A172 (cell line): ENCODE data around the gene MISP. TPM values are rescaled to one million over a fixed set of nuclear protein-coding genes. Genes with fewer than 3 reads are reported as not detected.
A peak's percentile ranks its signal among the peaks of the same experiment; 100 is the strongest.

ENCODE experiments used
- DNase-seq: peaks from one replicate; pipeline ENCODE4 v3.0.0-alpha.2; 2015; ENCODE audit warnings: low spot score
- total RNA-seq: library from RNA; depleted of rRNA; stranded (reverse); fragments of >200 nt; shearing (Covaris generic); gene quantifications from 2 replicates; pipeline ENCODE4 v1.2.3, GENCODE V29; 2014

The MISP gene
- total RNA-seq, 1 experiment from 2014 or later = 58.6 TPM

DNA sequence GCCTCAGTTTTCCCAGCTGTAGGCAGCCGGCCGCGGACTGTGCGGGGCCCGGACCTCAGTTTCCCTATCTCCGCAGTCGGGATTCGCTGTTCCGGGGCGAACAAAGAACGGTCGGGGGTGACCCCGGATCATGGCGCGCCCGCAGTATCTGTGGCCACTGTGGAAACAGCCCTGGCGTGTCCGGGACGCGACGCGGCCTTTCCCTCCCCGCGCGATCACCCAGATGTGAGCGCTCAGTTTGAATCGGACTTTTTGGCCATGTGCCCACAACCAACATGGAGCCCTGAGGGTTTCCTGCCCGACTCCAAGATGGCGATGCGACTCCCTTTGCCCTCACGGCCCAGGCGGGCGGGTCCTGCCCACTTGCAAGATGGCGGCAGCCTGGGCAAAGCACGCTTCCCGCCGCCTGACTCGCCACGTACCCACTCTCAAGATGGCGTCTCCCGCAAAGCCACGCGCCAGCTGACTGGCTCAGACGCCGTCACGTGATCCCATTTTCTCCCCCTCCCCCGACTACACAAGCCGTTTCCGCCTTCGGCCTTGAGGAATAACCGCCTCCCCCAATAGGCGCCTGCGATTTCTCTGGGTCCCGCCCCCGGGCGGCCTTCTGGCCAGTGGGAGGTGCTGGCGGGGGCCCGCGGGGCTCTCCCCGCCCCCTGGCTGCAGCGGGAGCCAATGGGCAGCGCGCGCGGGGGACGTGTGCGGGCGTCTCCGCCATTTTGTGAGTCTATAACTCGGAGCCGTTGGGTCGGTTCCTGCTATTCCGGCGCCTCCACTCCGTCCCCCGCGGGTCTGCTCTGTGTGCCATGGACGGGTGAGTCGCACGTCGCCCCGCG is 46.0 kb downstream of the MISP start, which contains the start of gene PTBP1:
TSS of gene PTBP1 (plus strand) at position 761 of the 836 bp plus-strand sequence. CDS start at position 807, 46 bp downstream.
- peak; percentile 100 for DNase-seq

DNA sequence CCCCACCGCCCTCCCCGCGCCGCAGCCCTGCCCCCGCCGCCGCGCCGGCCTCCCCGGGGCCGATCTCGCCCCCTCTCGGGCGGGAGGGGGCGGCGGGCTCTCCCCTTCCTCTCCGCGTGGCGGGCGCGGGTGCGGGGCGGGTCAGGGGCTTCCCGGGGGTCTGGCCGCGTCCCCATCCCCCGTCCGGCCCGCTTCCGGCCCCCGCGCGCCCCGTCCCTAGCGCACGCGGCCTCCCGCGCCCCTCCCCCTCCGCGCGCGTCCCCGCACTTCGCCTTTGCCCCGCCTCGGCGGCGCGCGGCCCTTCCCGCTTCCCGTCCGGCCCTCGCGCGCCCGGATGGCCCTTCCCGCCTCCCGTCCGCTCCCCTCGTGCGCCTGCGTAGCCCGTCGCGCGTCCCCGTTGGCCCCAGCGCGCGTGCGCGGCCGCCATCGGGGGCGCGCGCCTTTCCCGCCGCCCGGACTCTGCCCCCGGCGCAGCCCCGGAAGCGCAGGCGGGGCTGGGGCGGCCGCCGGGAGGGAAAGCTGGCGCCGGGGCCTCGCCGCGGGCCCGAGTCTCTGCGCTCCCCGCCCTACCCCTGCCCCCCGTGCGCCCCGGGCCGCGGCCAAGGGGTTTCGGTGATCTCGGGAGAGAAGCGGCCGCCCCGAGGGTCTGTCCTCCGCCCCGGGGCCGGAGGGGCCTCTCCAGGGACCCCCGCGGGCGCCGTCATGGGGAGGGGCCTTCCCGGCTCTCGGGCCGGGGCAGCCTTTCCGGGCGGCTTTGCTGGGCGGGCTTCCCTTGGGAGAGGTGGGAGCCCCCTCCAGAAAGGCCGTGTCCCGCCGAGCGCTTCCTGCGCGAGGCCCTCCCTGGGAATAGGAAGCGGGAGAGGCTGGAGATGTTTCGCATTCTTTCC is 46.9 kb downstream of the MISP start:
- peak; percentile 73 for DNase-seq

DNA sequence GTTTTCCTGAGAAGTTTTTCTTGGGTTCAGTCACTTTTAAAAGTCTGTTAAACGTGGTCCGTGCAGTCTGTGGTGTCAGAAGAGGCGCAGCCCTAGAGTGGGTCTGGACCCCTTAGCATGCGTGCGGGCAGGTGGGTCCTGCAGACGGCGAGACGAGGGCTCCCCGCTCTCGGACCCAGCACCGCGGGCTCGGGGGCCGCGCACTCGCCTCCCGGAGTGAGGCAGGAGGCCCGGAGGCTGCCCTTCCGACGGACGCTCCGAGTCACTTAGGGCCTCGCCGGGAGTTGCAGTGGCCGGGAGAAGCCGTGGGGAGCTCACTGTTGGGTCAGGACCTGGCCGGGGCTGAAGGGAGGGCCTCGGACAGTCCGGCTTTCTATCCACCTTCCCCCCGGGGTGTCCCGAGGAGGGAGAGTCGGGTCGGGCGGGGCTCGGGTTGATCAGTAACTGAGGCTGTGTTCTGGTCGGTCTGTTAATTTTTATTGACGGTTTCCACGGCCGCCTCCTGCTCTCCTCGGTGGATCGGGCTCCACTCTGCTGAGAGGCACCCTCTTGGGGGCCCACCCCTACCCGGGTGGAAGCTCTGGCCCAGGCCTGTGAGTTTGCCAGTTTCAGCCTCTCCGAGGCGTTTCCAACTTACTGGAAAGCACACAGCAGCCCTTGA is 47.6 kb downstream of the MISP start:
- DNase-seq = no peak

DNA sequence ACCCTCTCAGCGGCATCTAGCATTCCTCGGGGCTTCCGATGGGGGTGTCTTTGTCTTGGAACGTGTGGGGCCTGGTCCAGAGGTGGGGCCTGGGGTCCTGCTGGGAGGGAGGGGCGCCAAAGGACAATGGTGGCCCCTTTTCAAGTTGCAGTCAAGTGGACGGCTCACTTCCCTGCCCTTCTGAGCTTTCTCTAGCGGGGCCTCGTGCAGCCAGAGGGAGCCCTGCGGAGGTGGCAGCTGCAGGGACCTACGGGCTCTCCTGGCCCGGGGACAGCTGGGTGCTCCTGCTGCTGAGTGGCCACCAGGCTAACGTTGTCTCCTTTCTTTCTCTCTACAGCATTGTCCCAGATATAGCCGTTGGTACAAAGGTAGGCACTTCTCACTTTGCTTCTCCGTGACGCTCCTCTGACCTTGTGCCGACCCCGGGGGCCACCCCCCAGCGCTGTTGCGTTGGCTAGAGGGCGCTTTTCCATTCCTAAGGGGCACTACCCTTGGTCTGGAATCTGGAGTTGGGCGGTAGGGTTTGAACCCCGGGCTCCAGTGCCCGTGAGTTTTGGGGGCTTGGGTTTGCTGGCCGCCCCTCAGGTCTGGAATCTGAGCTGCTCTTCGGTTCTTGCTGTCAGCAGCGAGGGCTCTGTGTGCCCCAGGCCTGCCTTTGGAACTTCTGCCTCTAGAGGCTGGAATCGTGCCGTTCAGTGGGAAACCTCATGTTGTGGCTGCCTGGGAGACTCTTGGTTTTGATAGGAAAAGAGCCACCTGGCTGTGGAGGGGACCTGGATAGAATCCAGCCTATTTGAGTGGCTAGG is 48.4 kb downstream of the MISP start:
- DNase-seq = no peak

DNA sequence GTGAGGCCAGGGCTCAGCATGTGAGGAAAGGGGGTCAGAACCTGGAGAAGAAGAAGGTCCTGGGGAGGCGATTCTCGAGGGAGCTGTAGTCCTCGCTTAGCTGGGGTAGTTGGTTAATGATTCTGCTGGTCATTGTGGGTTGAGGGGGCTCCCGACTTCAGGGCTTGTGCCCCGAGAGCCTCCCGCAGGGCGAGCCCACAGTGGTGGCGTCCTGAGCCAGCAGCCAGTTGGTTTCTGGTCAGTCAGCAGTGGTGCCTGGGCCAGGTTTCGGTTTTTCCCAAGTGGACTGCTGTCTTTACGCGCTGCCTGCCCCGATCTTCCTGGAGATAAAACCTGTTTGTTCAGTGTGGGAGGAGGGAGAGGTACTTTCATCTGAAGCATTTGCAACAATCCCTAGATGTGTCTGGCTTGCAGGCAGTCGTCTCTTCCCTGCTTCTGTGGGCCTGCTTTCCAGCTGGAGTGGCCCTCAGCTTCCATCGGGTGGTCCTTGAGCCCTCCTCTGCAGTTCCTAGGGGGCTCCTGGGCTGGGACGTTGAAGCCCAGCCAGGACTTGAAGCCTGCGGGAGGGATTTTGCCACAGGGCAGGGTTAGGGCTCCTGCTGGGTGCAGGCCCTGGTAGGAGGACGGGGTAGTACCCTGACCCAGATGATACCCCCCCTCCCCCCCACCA is 49.6 kb downstream of the MISP start:
- DNase-seq = no peak

DNA sequence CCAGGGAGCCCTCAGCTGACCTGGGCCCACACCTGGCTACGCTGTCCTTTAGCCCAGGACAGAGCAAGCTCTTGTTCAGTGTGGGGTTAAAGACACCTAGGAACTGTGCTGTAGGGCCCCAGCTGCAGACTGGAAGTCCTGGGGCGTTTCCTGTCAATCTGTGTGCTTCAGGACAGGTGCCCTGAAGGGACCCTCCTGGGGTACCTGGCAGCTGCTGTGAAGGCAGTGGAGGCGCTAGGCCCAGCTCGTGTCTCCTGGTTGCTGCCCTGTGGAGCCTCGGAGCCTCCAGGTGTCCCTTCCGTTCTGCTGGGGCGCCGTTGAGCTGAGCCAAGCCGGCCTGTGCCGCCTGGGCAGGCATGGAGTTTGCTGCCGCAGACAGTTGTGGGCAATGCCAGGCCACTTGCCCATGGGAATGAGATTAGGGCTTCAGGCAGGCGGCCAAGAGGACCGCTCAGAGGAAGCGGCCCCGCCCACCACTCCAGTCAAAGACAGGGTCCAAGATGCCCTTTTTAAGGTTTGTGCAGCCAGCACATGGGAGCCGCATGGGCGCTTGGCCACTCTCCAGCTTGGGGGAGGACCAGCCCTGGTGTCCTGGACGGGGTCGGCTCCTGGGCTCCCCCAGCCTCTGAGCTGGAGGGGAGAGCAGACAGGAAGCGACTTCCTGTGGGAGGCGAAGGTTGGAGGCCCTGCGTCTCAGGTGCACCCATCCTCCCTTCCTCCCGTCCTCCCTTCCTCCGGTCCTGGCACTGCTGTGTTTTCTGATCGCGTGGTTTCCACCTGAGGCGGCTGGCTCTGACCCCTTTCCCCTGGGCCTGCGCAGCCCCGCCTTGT is 50.3 kb downstream of the MISP start:
- DNase-seq = peak; percentile 75

- DNase-seq = no peak
Observed at GRCh38 chr19:801861-802497, 51.1 kb downstream of the MISP start.

DNA sequence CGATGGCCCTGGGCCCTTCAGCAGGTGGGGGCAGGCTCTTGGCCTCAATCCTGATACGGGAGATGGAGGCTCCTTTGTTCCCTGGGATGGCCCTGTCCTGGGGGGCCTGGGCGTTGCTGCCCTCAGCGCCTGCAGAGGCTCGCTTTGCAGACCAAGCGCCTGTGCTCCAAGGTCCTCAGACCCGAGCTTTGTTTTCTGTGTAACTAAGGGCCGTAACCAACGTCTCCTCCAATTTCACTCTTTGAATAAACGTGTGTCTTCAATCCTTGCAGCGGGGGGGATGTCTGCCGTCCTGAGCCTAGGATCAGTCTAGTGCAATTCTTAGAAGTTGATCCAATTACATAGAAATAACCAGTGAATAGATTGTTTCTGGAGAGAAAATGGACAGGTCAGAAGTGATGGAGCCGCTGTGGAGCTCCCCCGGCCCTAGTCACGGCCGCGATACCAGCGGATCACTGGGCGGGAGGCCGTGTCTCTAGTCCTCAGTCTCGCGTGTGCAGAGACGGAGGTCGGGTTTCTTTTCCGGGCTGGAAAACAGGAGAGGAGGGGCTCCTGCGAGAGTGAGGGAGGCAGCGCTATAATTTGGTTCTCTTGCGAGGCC is 51.7 kb downstream of the MISP start:
- DNase-seq = no peak

DNA sequence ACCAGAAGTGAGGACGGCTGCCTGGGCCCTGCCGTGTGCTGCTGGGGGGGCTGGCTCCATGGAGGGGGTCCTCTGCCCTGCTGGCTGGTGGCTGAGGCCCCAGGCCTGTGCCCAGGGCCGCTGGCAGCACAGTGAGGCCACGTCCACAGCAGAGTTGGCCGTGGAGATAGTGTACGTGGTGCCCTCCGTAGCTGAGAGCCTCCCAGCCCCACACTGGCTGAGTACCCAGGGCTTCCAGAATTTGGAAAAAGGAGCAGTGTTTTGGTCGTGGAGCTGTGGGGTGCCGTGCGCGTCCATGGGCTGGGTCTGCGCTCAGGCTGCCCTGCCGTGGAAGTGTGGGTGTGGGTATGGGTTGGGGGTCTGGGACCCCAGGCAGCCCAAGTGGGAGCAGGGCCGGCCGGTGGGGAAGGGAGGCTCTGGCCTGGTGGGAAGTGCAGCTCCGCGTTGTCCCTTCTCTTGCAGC is 52.2 kb downstream of the MISP start:
- DNase-seq = no peak

GRCh38 chr19:803686-804418 is 52.9 kb downstream of the MISP start:
- DNase-seq = no peak

- DNase-seq = no peak
Observed at GRCh38 chr19:804419-805165, 53.7 kb downstream of the MISP start.

DNA sequence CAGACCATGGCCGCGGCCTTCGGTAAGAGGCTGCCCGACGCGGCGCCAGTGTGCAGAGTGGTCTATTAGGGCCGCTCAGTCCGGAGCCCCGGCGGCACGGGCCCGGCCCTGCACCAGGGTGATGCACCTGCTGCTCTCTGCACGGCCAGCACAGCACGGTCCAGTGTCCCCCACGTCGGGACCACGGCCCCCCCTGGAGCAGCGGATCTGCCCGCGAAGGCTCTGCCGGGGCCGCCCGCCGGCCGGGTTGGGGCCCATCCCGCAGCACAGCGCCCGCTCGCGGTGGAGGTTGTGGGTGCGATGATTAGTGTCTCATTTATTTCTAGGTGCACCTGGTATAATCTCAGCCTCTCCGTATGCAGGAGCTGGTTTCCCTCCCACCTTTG is 54.2 kb downstream of the MISP start:
- DNase-seq = no peak

DNA sequence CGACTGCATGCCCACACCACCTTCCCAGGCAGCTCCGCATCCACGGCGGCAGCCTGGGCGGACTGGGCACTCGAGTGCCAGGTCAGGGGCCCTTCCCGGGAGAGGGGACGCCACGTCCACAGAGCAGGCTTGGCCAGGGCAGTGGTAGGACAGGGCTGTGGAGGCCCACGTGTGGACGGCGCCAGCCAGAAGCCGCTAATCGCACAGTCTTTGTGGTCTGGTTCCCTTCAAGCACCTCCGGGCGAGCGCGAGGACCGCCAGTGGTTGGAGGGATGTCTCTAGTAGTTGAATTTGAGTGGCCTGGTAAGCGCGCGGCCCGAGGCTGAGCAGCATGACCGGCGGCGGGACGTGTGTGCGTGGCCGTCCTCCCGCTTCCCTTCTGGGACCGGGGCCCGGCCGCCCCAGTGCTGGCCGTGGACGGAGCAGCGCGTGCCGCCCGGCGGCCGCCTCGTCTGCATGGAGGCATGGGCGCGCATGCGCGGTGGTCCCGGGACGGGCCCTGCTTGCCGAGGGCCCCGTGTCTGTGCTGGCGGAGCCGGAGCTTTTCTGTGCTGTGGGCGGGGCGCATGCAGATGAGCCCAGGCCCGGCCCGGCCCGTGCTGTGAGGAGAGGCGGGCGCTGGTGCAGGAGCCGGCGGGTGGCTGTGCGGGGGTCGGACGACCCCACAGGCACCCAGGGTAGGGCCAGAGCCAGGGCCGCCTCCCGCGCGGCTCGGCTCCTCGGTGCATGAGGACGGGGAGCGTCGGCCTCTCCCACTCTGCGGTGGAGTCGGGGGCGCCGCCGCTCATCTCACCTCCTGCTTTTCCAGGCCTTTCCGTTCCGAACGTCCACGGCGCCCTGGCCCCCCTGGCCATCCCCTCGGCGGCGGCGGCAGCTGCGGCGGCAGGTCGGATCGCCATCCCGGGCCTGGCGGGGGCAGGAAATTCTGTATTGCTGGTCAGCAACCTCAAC is 55.0 kb downstream of the MISP start:
- no peak for DNase-seq

DNA sequence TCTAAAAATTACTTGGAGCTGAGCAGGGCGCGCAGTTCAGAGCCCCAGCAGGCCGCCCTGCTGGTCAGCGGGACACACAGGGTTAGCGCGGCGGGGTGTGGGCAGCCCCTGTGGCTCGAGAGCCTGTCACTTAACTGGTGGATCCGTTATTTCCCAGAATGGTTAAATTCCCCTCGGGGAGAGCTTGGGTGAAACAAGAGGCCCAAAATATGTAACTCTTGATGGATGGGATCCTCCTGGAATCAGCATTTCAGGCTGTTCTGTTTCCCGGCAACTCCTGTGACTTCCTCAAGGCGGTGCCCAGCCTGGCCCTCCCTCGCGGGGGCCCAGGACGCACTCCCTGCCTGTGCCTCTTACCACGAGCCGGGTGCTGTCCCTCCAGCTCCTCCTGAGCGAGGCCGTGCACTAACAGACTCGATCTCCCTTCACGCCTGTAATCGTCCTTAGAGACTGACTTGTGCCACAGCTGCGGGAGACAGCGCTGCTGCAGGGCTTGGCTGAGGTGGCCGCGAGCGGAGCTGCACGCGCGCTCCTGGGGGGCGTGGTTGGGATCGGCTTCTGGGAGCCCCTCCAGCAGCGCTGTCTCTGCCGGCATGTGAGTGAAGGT is 56.0 kb downstream of the MISP start:
- no peak for DNase-seq

DNA sequence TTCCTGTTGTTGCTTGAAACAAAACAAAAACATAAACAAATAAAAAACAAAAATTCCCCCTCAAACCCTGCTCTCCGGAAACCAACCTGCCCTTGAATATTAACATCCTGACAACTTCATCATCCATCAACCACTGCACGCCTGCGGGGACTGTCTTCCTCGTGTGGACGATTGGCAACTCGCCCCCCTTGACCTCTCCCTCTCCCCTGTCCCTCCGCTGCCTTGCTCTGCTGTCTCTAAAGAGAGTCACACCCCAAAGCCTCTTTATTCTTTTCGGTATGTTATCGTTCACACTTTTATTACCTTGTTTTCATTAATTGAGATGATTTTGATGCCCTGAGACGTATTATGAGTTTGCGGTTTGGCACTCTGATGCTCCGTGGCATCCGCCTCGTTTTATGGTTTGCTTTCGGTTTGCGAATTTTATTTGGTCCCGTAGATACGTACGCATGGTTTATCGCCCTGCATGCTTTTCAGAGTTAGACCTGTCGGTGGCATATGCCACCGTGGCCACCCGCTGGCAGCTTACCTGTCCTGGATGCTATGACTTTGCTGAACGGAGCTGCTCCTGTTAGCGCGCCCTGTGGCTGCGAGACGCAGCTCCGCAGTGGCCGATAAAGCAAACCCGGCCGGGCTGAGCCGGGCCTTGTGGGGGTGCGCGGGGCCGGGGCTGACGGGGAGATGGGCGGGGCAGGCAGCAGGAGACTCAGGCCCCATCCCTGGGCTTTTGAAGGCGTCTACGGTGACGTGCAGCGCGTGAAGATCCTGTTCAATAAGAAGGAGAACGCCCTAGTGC is 56.9 kb downstream of the MISP start:
- DNase-seq = no peak
